Hippocampal formation (tissue), 2 donors: Measurements from ENCODE around the gene ADGRA1.
"Not testable (repeated sequence)": the region's sequence is repeated elsewhere in the genome, so short reads cannot be mapped to it uniquely, and the experiment has no call there.

Source experiments
- DNase-seq, 2 donors: peaks; one replicate each; lab custom pipeline; 2025; lab: John Stamatoyannopoulos, UW

ADGRA1 gene

DNA sequence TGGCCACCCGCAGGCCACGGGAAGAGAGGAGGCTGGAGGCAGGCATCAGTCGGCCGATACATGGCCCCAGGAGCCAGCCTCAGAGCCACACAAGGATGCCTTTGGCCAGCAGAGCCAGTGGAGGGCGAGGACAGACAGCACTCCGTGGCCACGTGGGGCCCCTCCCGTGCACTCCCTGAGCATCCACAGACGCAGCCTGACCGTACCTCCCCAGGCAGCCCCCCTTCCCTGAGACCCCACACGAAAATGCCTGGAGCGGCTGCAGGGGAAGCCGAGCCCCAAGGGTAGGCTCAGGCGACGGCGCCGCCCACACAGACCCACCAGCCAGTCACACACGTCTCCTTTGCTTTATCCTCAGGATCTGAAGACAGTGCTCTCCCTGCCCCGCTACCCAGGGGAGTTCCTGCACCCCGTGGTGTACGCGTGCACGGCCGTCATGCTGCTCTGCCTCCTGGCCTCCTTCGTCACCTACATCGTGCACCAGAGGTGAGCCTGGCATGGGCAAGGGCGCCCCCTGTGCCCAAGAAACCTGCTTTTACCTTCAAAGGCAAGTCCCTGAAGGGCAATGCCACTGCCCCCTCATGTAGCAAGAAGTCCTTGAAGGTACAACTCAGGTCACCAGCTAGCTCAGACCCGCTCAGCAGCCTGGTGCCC lies 9.0 kb downstream of the ADGRA1 start:
- no peak for DNase-seq

- DNase-seq = no peak
These were observed 9.7 kb downstream of the ADGRA1 start for GRCh38 chr10:133097418-133097817.

DNA sequence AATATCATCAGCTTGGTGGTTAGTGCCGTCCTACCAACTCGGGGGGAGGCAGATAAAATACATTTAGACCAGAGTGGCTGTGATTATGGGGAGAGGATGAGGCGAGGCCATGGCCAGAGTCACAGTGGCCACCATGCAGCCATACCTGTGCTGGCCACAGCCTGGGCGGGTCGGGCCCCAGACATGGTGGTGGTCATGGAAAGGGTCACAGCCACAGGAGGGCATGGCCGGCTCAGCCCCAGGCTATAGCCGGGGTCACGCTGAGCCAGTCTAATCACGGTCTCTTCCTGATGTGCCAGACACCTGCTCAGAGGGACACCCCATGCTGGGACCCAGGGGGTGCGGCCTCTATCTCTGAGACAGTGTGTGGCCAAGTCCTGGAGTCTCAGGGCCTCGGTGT lies 10.2 kb downstream of the ADGRA1 start:
- no peak for DNase-seq

- no peak for DNase-seq
These were observed 10.9 kb downstream of the ADGRA1 start for GRCh38 chr10:133098426-133099124.

DNA sequence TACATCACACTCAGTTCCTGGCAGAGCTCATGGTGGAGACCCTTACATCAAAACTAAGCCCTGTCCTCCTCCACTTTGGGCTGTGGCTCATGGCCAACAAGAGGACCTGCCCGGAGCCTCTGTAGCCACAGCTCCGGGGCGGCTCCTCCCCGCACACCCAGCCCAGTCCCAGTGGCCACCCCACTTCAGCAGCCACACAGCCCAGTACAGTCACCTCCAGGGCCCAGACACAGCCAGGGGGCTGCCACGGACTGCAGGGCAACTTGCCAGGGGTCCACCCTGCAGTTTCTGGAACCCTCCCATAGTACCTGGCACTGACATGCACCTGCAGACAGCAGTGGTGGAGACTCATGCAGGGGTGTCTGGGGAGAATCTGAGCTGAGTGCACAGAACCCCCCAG lies 11.8 kb downstream of the ADGRA1 start:
- DNase-seq = no peak

- DNase-seq = no peak
These were observed 12.5 kb downstream of the ADGRA1 start for GRCh38 chr10:133100186-133100585.

GRCh38 chr10:133100706-133101415 lies 13.1 kb downstream of the ADGRA1 start:
- DNase-seq = no peak

GRCh38 chr10:133101416-133101810 lies 13.7 kb downstream of the ADGRA1 start:
- no peak for DNase-seq

- DNase-seq = no peak
These were observed 14.8 kb downstream of the ADGRA1 start for GRCh38 chr10:133102415-133103095.

- no peak for DNase-seq
These were observed 15.7 kb downstream of the ADGRA1 start for GRCh38 chr10:133103311-133103910.

DNA sequence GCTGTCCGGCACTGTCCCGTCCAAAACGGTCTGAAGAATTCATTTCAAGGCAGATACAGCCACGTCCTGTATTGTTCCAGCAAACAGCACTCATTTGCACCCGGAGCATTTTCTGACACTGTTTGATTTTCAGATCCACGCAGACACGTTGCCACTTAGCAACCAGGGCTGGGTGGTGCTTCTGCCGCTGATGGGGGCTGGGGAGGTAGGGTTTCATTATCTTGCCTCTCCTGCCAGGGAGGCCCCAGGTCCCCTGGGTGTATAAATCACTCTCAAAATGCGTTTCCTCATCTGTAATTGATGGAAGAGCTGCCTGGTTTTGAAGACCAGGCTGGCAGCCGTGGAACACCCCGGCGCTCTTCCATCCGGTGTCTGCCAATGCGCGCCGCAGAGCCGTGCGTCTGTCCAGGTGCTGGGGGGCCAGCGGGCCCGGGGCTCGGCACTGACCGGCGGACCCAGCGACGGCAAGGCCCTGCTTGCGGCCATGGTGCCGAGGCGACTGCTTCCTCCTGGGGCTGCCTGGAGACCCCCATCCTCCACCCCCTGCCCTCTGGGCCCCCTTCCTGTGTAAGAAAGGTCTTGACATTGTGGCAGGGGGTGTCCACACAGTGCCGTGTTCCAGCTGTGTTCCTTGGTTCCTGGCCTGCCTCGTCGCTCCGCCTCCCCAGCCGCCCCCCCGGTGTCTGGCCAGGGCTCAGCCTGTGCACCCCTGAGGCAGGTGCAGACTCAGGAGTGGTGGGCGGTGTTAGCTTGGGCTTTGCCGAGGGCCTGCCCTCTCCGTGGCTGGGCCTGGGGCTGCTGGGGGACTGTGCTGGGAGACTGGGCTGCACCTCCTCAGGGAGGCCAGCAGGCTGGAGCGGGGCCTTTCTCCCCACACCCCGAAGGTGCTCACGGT lies 16.6 kb downstream of the ADGRA1 start:
- no peak for DNase-seq

DNA sequence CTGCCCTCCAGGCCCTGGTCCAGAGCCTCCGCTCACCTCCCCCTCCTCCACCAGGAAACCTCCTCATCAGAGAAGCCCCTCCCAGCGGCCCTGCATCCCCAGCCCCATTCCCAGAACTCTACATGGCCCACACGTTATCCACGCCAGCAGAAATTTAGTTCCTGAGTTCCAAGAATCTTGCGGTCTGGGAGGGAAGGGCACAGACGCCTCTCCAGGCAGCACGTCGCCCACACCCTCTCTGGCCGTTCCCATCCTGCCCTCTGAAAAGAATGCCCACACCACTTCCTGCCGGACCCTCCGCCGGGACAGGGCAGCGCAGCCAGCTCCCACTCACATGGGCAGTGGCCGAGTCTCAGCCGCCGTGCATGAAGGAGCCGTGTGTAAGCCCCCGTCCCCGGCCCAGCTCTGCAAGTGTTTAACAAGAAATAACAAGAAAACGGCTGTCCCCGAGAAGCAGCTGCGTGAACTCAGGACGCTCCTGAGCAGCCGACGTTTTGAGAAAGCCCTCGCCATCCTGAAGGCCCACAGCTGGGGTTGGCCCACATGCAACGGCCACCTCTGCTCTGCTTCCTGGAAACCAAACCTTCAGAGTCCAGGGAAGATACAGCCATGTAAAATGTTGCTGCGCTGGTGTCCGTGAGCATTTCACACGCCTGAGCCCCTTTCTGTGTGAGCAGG lies 17.4 kb downstream of the ADGRA1 start:
- no peak for DNase-seq

DNA sequence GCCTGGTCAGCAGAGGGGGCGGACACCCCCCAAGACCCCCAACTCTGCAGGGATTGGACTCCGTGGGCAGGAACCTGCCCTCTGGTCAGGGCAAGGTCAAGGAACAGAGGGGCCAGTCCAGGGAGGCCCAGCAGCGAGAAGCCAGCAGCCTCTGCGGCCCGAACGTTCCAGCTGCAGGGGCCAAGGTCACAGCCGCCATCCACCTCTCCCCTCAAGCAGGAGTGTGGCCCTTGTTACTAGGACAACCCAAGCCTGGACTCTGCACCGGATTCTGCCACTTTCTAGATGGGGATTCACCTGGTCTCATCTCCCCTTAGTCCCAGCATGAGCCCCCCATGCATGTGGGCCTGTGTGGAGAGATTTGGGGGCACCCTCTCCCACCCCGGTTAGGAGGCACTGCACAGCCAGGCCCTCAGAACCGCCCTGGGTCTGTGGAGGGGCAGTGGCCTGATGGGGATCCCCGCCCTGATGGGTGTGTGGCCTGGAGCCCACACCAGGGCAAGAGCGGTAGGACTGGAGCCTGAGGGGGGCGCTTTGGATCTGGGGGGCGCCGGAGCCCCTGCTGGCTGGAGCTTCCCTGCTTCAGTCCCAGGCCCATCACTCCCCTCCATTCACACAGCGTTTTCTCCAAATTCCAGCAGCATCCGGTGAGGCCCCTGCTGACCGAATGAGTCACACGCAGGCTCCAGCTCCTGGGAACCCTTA lies 18.1 kb downstream of the ADGRA1 start:
- DNase-seq = no peak

DNA sequence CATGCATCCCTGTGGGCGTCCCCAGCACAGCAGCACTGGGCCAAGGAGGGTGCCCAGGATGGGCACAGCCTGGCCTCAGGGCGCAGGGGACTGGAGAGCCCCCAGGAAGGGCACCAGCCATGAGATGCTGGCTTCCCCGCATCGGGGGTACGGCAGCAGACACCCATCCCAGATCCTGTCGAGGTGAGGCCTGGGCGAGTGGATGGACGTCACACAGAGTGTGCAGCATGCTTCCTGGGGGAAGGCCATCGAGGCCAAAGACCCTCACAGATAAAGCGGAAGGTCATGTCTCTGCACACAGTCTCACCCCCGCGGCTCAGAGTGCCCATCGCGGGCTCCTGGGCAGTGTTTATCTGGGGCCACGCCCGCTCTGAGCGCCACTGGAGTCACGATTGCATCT lies 18.8 kb downstream of the ADGRA1 start:
- no peak for DNase-seq

DNA sequence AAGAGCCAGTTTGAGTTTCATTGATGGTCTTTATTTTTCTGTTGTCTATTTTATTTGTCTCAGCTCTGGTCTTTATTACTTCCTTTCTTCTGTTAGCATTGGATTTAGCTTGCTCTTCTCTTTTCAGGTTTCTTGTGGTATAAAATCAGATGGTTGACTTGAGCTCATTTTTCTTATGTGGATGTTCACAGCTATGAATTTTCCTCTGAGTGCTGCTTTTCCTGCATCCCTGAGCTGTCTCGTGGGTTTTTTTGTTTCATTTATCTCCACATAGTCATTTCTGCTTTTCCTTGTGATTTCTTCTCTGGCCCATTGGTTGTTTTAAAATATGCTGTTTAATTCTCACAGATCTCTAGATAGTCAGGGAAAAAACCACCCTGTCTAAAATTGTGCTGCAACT lies 19.7 kb downstream of the ADGRA1 start:
- DNase-seq = no peak

DNA sequence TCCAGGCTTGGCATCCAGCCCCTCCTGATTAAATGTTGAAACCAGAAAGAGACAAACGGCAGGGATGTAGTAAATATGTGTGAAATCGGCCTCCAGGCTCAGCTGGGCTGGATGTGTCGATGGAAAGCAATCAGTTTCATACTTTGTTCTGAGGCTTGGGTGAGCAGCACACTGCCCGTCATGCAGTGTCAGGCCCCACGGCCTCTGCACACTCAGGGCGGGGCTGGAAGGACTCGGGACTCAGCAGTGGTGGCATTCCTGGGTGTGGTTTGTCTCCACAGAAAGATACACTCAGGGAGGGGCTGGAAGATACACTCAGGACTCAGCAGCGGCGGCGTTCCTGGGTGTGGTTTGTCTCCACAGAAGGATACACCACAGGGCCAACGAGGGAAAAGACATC lies 22.0 kb downstream of the ADGRA1 start:
- no peak for DNase-seq

DNA sequence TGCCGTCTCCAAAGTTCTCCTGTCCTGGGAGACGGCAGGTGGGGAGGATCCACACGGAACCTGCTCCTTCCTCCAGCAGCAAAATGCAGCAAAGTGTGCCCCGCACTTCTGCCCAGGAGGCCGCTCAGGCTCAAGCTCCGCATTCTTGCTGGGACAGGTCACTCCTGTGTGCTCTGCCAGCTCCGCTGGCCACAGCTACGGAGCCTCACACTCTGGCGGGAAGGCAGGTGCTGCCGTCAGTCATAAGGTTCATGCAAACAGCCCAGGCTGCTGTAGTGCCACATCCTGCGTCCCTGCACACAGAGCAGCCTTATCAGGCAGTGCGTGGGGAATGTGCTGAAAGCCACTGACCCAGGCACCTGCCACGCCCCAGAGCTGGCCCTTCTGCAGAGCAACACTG lies 22.4 kb downstream of the ADGRA1 start:
- DNase-seq = no peak

GRCh38 chr10:133110609-133111275 lies 23.0 kb downstream of the ADGRA1 start:
- no peak for DNase-seq

DNA sequence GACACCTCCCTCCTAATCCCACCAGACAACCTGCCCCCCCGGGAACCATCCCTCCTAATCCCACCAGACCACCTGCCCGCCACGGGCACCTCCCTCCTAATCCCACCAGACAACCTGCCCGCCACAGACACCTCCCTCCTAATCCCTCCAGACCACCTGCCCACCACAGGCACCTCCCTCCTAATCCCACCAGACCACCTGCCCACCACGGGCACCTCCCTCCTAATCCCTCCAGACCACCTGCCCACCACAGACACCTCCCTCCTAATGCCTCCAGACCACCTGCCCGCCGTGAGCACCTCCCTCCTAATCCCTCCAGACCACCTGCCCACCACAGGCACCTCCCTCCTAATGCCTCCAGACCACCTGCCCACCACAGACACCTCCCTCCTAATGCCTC lies 23.9 kb downstream of the ADGRA1 start:
- DNase-seq = not testable (repeated sequence)
